GM12872 (cell line): ENCODE results near the gene CDH20.
A peak's percentile ranks its signal among the peaks of the same experiment; 100 is the strongest.

Experiments
- TF ChIP-seq, protein P1 (sequence below): IDR thresholded peaks from 3 replicates; pipeline ENCODE4 v1.5.1; 2011; ENCODE audit warnings: low read depth, mild to moderate bottlenecking, low read length, moderate library complexity; ENCODE audit not compliant: insufficient read depth

Gene CDH20

DNA sequence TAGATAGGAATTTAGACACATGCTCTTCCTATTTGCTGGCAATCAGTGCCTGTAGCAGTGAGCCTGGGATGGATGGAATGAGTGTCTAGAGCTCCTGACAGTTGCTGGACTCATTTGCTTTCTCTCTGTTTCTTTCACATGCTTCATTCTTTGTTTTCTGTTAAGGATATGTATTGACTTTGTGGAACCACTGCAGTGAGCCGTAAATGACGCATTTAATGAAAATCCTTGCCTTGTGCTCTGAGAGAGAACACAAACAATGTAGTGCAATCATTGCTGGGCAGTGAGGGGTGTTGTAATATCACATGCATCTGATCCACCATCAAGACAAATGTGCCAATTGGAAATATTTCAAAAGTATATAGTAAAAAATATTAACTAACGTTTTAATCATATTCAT is 25.2 kb upstream of the CDH20 start:
- TF ChIP-seq, protein P1, sequence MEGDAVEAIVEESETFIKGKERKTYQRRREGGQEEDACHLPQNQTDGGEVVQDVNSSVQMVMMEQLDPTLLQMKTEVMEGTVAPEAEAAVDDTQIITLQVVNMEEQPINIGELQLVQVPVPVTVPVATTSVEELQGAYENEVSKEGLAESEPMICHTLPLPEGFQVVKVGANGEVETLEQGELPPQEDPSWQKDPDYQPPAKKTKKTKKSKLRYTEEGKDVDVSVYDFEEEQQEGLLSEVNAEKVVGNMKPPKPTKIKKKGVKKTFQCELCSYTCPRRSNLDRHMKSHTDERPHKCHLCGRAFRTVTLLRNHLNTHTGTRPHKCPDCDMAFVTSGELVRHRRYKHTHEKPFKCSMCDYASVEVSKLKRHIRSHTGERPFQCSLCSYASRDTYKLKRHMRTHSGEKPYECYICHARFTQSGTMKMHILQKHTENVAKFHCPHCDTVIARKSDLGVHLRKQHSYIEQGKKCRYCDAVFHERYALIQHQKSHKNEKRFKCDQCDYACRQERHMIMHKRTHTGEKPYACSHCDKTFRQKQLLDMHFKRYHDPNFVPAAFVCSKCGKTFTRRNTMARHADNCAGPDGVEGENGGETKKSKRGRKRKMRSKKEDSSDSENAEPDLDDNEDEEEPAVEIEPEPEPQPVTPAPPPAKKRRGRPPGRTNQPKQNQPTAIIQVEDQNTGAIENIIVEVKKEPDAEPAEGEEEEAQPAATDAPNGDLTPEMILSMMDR, result no peak

DNA sequence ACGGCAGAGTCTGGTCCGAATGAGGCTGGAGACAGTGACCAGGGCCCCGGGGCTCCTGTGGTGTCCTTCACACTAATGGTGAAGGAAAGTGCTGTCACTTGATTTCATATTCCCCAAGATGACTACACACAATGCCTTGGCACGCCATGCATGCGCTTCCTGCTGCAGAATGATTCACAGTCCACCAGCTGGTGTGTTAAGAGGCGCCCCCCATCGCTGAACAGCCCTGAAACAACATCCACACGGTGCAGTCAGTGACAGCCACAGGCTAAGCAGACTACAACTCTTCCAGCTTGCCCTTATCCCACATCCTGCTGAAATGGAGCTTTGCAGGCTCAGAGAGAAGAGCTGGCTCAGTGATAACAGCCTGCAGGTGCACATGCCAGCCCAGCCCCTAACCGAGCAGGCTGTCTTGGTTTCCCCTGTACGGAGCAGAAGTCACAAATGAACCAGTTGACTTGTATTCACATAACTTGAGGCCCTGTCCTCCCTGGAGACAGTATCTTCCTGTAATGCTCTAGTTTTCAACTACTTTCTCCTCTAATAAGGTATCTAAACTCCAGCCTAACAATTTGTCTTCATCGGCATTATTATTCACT is 24.3 kb upstream of the CDH20 start:
- TF ChIP-seq, protein P1, result no peak

DNA sequence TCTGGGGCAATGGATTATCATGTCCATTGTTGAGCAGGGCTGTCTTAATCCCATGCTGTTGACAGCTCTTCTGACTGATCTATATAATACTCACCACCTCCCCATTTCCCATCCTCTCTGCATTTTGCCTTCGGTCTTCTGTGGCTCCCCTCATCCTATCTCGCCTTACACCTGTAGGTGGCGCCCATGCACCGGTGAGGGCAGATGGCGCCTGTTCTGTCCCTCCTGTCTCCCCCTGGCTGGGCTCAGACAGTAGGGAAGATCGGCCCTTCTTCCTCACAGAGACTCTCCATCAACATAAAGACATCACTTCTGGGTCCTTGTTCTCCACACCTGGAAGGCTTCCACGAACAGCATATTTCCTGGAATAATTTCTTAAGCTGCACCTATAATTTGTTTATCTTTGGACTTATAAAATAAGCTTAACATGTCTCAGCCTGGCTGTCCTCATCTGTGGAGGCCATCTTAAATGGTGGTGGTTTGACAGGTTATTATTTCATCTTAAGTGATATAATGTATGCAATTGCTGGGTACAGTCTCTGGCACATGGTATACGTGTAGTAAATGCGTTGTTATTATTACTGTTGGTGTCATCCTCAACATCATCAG is 10.9 kb upstream of the CDH20 start:
- TF ChIP-seq, protein P1, result peak; percentile 90

DNA sequence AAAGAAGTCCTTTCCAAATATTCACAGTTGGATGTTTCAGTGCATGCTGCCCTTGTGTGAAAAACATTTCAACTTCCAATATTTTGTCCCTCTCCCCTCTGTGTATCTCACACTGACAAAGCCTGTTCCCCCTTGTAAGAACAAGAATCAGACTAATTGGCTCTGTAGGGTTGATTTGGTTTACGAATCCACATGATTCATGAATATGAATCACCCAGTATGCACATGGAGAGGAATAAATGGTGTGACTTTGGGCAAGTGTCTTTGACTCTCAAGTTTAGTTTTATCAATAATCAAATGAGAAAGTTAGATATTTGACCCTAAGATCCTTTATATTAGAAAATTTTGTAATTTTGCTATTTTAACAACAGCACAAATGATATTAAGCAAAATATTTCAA is 9.3 kb upstream of the CDH20 start:
- TF ChIP-seq, protein P1, result no peak

DNA sequence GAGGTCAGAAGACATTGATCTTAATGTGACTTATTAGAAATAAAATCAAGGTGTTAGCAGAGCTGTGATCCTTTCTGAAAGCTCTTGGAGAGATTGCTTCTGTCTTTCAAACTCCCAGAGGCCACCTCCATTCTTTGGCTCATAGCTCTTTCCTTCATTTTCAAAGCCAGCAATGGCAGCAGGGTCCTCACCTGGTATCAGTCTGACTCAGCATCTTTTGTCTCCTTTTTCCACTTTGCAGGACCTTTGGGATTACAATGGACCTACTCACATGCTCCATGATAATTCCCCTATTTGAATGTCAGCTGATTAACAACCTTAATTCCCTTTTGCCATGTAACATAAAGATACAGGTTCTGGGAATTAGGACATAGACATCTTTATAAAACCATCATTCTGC is 6.8 kb upstream of the CDH20 start:
- TF ChIP-seq, protein P1, result no peak

DNA sequence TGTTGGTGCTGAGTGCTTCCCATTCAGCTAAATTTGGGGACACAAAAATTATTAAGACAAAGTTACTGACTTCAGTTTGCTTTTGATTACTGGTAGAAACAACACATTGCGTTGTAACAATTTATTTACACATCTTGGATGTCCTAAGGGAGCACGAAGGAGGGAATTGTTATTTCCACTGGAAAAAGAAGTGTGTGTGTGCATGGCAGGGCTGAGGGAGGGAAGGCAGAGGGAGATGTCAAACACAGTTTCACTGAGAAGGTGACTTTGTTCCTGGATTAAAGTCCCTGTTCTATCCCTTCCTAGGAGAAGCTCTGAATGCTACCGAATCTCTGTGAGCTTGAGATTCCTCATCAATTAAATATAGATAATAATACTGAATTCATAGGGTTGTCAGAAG is 3.8 kb upstream of the CDH20 start:
- TF ChIP-seq, protein P1, result no peak

DNA sequence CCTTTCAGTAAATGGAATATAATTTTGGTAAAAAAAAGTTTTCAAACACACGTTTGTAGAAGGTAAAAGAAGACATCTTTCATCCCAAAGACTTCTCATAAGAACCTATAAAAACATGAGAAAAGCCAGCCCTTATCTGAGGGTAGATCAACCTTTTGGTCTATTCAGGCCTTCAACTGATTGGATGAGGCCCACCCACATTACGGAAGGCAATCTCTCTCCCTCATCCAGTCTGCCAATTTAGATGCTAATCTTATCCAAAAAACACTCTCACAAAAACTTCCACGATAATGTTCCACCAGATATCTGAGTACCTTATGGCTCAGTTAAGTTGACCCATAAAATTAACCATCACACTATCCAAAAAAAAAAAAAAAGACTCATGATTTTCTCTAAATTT is 2.2 kb upstream of the CDH20 start:
- TF ChIP-seq, protein P1, result no peak
